Measurements from ENCODE around the gene CUL3. TPM values are rescaled to one million over a fixed set of nuclear protein-coding genes. Genes with fewer than 3 reads are reported as not detected.

CUL3 gene
- total and polyA plus RNA-seq, 10 of the 15 experiments (the other 5 are each of a cell fraction or from before 2014, with no cell fraction given), result 22.0 to 95.4 (median 53.4) TPM

GRCh38 chr2:224574423-224575084 is 10.6 kb downstream of the CUL3 start:
- Histone ChIP-seq H3K36me3 (ENCODE audit: control insufficient read depth in 2 of 2, insufficient read depth in 2 of 2, low read length in 1 of 2) (peaks cover 0 to under 1% of the 10 kb centered on the region in 2 experiments; a peak in 2 of 4 replicates), H3K4me3 (no peak overlapping the region), H2AFZ (ENCODE audit: control insufficient read depth, low read depth, low read length) (no peak overlapping the region), H3K27ac (ENCODE audit: control insufficient read depth, insufficient read depth) (no peak overlapping the region), H3K4me2 (ENCODE audit: control insufficient read depth, insufficient read depth) (peak overlapping the region; percentile 44), H3K9ac (ENCODE audit: control insufficient read depth, insufficient read depth, low read length) (no peak overlapping the region), H4K20me1 (ENCODE audit: control insufficient read depth, insufficient read depth) (peaks cover 6% of the 10 kb centered on the region; the same call in 1 of the 2 replicates), H3K9me3 (replicated peaks; ENCODE audit: control insufficient read depth, insufficient read depth, low read length) (no peaks in the 10 kb centered on the region), H3K27me3 (replicated peaks in 1 of 2; ENCODE audit: control insufficient read depth in 2 of 2, insufficient read depth in 2 of 2, low read length in 1 of 2) (no peaks in the 10 kb centered on the region), H3K4me1 (ENCODE audit: control insufficient read depth, insufficient read depth, low read length) (peaks cover 25% of the 10 kb centered on the region), H3K79me2 (ENCODE audit: control insufficient read depth, insufficient read depth, low read length) (peaks cover 97% of the 10 kb centered on the region)
- BruUV-seq (replicated peaks), result no TSS peak
- SMC1A ChIA-PET (ENCODE audit: uncharacterized antibody, unreplicated experiment), result interaction anchor here (0.9 to 17.7 kb wide), 11 partner anchors 6 to 84 kb away, joined by 3 to 219 read pairs (median 5); partner anchors contain the start of gene CUL3
- in situ Hi-C loops (cut with MboI) (no loop called here), intact Hi-C loops (cut with micrococcal nuclease; ENCODE audit: unreplicated experiment) (no loop called here)
- TF ChIP-seq SKIL (IDR thresholded peaks at IDR 0.05; ENCODE audit: low read depth, poor library complexity, severe bottlenecking) (peak; percentile 15), ZNF217 (IDR thresholded peaks at IDR 0.05) (no peak), RCOR1 (conservative IDR thresholded peaks at IDR 0.05; ENCODE audit: low read depth, low read length) (no peak), KDM1A (IDR thresholded peaks at IDR 0.05; ENCODE audit: borderline replicate concordance) (no peak), SUZ12 (IDR thresholded peaks at IDR 0.05; ENCODE audit: unreplicated experiment) (no peak), HDAC6 (IDR thresholded peaks at IDR 0.05; ENCODE audit: unreplicated experiment) (no peak), FOXM1 (IDR thresholded peaks at IDR 0.05; ENCODE audit: low read depth, low read length) (no peak), CEBPB (IDR thresholded peaks at IDR 0.05; ENCODE audit: borderline replicate concordance in 1 of 2, low read depth in 2 of 2, low read length in 2 of 2) (no peak), RELB (IDR thresholded peaks at IDR 0.05; ENCODE audit: low read depth) (peak; percentile 43; the same call in 1 of the 2 replicates), BRCA1 (IDR thresholded peaks at IDR 0.05; ENCODE audit: low read depth, low read length) (no peak), USF1 (IDR thresholded peaks at IDR 0.05; ENCODE audit: borderline replicate concordance, extremely low read length, insufficient read depth, low read depth, low read length) (no peak), SP1 (IDR thresholded peaks at IDR 0.05; ENCODE audit: low read depth, low read length) (no peak), EED (IDR thresholded peaks at IDR 0.05; ENCODE audit: low read depth) (no peak), USF2 (IDR thresholded peaks at IDR 0.05; ENCODE audit: borderline replicate concordance, low read depth, low read length) (no peak), TCF7 (IDR thresholded peaks at IDR 0.05; ENCODE audit: borderline replicate concordance) (no peak)
- 11% methylated on average over 3 of the region's 3 CpGs for WGBS (ENCODE audit: insufficient coverage, insufficient replicate concordance, low lambda C conversion rate, missing lambda C conversion rate)
- FAIRE-seq (no peak), DNase-seq (ENCODE audit: low read depth, low spot score) (no peak), ATAC-seq (peak; percentile 42)
- CTCF ChIA-PET, result interaction anchor here (1.0 to 2.9 kb wide), 8 partner anchors 9 to 73 kb away, joined by 3 to 9 read pairs (median 4); no protein-coding TSS in a partner anchor
- POLR2A ChIA-PET, result interaction anchor here (1.0 to 7.6 kb wide), 5 partner anchors 10 to 53 kb away, joined by 3 to 49 read pairs (median 3); partner anchors contain the start of gene CUL3
- RAD21 ChIA-PET (ENCODE audit: unreplicated experiment), result interaction anchor here (1.0 to 7.1 kb wide), 8 partner anchors 8 to 59 kb away, joined by 3 to 94 read pairs (median 8); partner anchors contain the start of gene CUL3

Data from GM12878 (cell line).